Measurements from ENCODE around the gene RIMKLB. TPM values are rescaled to one million over a fixed set of nuclear protein-coding genes. Genes with fewer than 3 reads are reported as not detected.
"Not testable (repeated sequence)": the region's sequence is repeated elsewhere in the genome, so short reads cannot be mapped to it uniquely, and the experiment has no call there.

RIMKLB gene
- total RNA-seq, 4 donors from 2014 or later = 11.8 to 29.6 (median 14.4) TPM

DNA sequence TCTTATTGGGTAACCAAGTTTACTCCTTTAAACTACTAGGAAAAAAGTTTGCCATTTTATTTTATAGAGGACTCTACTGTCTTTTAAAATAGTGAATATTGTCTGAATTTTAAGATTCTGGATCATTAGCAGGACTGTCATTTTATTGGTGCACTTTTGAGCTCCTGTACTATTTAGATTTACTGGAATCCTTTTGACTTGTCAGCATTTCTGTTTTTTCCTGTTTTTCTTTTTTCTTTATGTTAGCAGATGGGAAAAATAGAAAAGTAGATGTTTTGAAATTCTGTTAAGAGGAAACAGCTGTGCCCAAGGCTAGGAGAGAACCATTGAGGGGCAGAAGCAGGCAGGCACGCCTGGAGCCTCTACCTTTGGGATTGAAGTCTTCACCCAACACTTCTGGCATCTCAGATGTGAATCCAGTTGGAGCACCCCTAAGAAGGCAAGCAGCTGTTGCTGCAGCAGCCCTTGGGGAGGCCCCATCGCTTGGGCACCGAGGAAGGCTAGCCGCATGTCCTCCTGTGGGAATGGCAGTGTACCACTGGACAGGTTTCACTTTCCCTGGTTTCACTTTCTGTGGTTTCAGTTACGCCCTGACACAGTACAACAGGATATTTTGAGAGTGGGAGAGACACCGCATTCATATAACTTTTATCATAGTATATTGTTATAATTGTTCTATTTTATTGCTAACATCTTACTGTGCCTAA is 11.5 kb downstream of the RIMKLB start:
- no peak for TF ChIP-seq EP300 (IDR thresholded peaks at IDR 0.05)
- TF ChIP-seq, protein P1, sequence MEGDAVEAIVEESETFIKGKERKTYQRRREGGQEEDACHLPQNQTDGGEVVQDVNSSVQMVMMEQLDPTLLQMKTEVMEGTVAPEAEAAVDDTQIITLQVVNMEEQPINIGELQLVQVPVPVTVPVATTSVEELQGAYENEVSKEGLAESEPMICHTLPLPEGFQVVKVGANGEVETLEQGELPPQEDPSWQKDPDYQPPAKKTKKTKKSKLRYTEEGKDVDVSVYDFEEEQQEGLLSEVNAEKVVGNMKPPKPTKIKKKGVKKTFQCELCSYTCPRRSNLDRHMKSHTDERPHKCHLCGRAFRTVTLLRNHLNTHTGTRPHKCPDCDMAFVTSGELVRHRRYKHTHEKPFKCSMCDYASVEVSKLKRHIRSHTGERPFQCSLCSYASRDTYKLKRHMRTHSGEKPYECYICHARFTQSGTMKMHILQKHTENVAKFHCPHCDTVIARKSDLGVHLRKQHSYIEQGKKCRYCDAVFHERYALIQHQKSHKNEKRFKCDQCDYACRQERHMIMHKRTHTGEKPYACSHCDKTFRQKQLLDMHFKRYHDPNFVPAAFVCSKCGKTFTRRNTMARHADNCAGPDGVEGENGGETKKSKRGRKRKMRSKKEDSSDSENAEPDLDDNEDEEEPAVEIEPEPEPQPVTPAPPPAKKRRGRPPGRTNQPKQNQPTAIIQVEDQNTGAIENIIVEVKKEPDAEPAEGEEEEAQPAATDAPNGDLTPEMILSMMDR (IDR thresholded peaks at IDR 0.05) = no peak
- TF ChIP-seq POLR2A (IDR thresholded peaks at IDR 0.05) = no peak
- TF ChIP-seq POLR2AphosphoS5 (IDR thresholded peaks at IDR 0.05) = no peak
- 57% methylated on average over 6 of the region's 6 CpGs for WGBS
- H3K27me3 ChIP-seq = no peaks in the 10 kb centered on the region
- H3K36me3 ChIP-seq = no peaks in the 10 kb centered on the region
- peaks cover 18% of the 10 kb centered on the region for H3K4me1 ChIP-seq
- no peaks in the 10 kb centered on the region for H3K9me3 ChIP-seq
- peak overlapping the region; percentile 34 for H3K4me3 ChIP-seq
- H3K27ac ChIP-seq = peak overlapping the region; percentile 43
- no peak for DNase-seq (ENCODE audit: low spot score in 2 of 2)

DNA sequence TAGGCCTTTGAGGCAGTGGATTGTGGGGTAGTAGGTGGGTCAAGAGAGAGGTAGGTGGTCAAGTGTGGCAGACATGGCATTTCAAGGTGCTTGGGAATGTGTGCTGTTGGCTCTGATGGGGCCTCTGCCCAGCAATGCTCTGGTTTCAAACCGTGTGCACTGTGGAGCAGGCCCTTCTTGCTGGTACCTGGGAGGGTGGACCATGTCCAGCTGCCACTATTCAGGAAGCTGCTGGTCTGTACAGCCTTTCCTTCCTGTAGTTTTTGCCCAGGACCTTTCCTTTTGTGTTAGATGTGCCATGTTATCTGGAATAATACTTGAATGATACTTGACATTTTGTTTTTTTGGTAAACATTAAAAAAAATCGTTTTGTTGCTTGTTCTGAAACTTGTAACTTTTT is 14.8 kb downstream of the RIMKLB start:
- peaks cover 6% of the 10 kb centered on the region for H3K36me3 ChIP-seq
- no peak for TF ChIP-seq EP300 (IDR thresholded peaks at IDR 0.05)
- TF ChIP-seq, protein P1 (IDR thresholded peaks at IDR 0.05) = no peak
- no peak for TF ChIP-seq POLR2AphosphoS5 (IDR thresholded peaks at IDR 0.05)
- TF ChIP-seq POLR2A (IDR thresholded peaks at IDR 0.05) = no peak
- peaks cover 18% of the 10 kb centered on the region for H3K4me1 ChIP-seq
- DNase-seq (ENCODE audit: low spot score in 2 of 2) = no peak
- no peaks in the 10 kb centered on the region for H3K9me3 ChIP-seq
- H3K27me3 ChIP-seq = no peaks in the 10 kb centered on the region
- WGBS = 67% methylated on average over 2 of the region's 2 CpGs
- H3K4me3 ChIP-seq = no peak overlapping the region
- H3K27ac ChIP-seq = no peak overlapping the region

DNA sequence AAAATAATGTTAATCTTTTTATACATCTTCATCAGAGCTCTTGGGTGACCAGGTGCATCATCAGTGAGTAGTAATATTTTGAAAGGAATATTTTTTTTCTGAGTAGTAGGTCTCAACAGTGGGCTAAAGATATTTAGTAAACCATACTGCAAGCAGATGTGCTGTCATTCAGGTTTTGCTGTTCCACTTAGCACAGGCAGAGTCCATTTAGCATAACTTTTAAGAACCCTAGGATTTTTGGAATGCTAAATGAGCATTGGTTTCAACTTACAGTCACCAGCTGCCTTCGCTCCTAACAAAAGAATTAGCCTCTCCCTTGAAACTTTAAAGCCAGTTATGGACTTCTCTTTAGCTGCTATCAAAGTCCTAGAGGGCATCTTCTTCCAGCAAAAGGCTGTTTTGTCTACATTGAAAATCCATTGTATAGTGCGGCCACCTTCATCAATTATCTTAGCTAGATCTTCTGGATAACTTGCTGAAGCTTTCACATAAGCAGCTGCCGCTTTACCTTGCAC is 24.6 kb downstream of the RIMKLB start:
- H3K36me3 ChIP-seq = peaks cover 5% of the 10 kb centered on the region
- no peak for DNase-seq (ENCODE audit: low spot score in 2 of 2)
- no peaks in the 10 kb centered on the region for H3K27me3 ChIP-seq
- no peaks in the 10 kb centered on the region for H3K9me3 ChIP-seq
- H3K4me3 ChIP-seq = no peak overlapping the region
- H3K27ac ChIP-seq = no peak overlapping the region
- 99% methylated on average over 3 of the region's 3 CpGs for WGBS
- no peaks in the 10 kb centered on the region for H3K4me1 ChIP-seq
- TF ChIP-seq POLR2AphosphoS5 (IDR thresholded peaks at IDR 0.05) (no peak), POLR2A (IDR thresholded peaks at IDR 0.05) (no peak), EP300 (IDR thresholded peaks at IDR 0.05) (no peak)
- TF ChIP-seq, protein P1 (IDR thresholded peaks at IDR 0.05) = no peak

DNA sequence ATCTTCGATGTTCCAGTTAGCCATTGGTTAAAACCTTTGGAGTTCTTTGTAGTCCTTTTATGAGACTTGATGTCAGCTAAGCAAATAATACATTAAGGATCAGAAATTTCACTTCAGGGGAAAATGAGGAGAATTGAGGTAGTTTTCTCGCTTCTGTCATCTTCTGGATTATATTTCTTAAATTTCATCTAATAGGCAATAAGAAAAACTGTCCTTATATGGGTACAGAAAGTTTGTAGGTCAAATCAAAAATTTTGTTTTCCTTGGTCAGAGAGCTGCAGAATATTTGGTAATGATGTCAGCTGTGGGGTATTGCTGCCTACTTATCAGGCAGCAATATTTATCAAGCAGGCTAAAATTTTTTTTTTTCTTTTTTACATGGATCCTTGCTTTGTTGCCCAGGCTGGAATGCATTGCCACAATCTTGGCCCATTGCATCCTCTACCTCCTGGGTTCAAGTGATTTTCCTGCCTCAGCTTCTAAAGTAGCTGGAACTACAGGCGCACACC is 37.1 kb downstream of the RIMKLB start:
- no peak overlapping the region for H3K27ac ChIP-seq
- DNase-seq (ENCODE audit: low spot score in 2 of 2) = no peak
- no peak overlapping the region for H3K4me3 ChIP-seq
- peaks cover 5% of the 10 kb centered on the region for H3K4me1 ChIP-seq
- WGBS = 74% methylated on average over 3 of the region's 3 CpGs
- no peaks in the 10 kb centered on the region for H3K27me3 ChIP-seq
- no peaks in the 10 kb centered on the region for H3K9me3 ChIP-seq
- TF ChIP-seq POLR2A (IDR thresholded peaks at IDR 0.05) = no peak
- TF ChIP-seq, protein P1 (IDR thresholded peaks at IDR 0.05) = no peak
- TF ChIP-seq EP300 (IDR thresholded peaks at IDR 0.05) = no peak
- no peak for TF ChIP-seq POLR2AphosphoS5 (IDR thresholded peaks at IDR 0.05)
- no peaks in the 10 kb centered on the region for H3K36me3 ChIP-seq

DNA sequence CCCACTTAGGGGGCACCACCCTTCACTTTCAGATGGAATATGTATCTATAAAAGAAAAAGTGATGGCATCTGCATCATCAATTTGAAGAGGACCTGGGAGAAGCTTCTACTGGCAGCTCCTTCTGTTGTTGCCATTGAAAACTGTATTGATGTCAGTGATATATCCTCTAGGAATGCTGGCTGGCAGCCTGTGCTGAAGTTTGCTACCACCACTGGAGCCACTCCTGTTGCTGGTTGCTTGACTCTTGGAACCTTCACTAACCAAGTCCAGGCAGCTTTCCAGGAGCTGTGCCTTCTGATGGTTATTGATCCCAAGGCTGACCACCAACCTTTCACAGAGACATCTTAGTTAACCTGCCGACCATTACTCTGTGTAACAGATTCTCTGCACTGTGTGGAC is 44.7 kb downstream of the RIMKLB start:
- H3K27me3 ChIP-seq = no peaks in the 10 kb centered on the region
- no peak overlapping the region for H3K4me3 ChIP-seq
- WGBS = 100% methylated on average over 1 of the region's 1 CpG
- no peaks in the 10 kb centered on the region for H3K9me3 ChIP-seq
- H3K36me3 ChIP-seq = no peaks in the 10 kb centered on the region
- no peak for DNase-seq (ENCODE audit: low spot score in 2 of 2)
- H3K27ac ChIP-seq = no peak overlapping the region
- TF ChIP-seq, protein P1 (IDR thresholded peaks at IDR 0.05) = no peak
- TF ChIP-seq POLR2AphosphoS5 (IDR thresholded peaks at IDR 0.05) = no peak
- TF ChIP-seq POLR2A (IDR thresholded peaks at IDR 0.05) = no peak
- TF ChIP-seq EP300 (IDR thresholded peaks at IDR 0.05) = no peak
- H3K4me1 ChIP-seq = peaks cover 4% of the 10 kb centered on the region

DNA sequence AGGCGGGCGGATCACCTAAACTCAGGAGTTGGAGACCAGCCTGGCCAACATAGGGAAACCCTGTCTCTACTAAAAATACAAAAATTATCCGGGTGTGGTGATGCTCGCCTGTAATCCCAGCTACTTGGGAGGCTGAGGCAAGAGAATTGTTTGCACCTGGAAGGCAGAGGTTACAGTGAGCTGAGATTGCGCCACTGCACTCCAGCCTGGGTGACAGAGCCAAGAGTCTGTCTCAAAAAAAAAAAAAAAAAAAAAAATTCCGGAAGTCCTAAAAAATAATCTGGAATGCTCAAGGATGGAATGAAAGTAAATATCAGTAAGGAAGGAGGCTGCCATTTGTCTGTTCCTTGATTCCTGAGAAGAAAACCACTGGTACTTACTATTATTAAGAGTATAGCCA is 45.3 kb downstream of the RIMKLB start:
- DNase-seq (ENCODE audit: low spot score in 2 of 2); H3K27me3 ChIP-seq; H3K36me3 ChIP-seq; H3K4me3 ChIP-seq; H3K4me1 ChIP-seq; H3K27ac ChIP-seq; H3K9me3 ChIP-seq: not testable (repeated sequence)
- WGBS = 93% methylated on average over 6 of the region's 6 CpGs

DNA sequence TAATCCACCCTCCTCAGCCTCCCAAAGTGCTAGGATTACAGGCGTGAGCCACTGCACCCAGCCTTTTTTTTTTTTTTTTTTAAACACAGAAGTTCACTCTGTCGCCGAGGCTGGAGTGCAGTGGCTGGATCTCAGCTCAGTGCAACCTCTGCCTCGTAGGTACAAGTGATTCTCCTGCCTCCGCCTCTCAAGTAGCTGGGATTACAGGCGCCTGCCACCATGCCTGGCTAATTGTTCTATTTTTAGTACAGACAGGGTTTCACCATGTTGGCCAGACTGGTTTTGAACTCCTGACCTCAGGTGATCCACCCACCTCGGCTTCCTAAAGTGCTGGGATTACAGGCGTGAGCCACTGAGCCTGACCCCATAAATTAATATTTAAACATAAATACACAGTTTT is 47.8 kb downstream of the RIMKLB start:
- H3K4me1 ChIP-seq; DNase-seq (ENCODE audit: low spot score in 2 of 2); H3K27me3 ChIP-seq; H3K27ac ChIP-seq; H3K36me3 ChIP-seq; H3K9me3 ChIP-seq; H3K4me3 ChIP-seq: not testable (repeated sequence)
- WGBS = 96% methylated on average over 8 of the region's 8 CpGs
